Right atrium auricular region (tissue), 2 donors: ENCODE data around the gene FRMD4A. TPM values are rescaled to one million over a fixed set of nuclear protein-coding genes. Genes with fewer than 3 reads are reported as not detected.

ENCODE experiments used
- DNase-seq: peaks from one replicate; pipeline ENCODE4 v3.0.0-alpha.2; 2019; ENCODE audit warnings: low spot score
- H3K27ac ChIP-seq, 2 donors: fragments of 200-600 bp; sonication (generic); 1 replicate in 1 of 2; 2 replicates in 1 of 2; pipeline ENCODE4 v1.5.1; 2016 to 2019
- H3K27me3 ChIP-seq, 2 donors: fragments of 200-600 bp; sonication (generic); one replicate each; pipeline versions ENCODE4 v1.5.1 to v1.6.0; 2017 to 2019
- H3K36me3 ChIP-seq: fragments of 200-600 bp; sonication (generic); one replicate; pipeline ENCODE4 v1.5.1; 2016
- H3K4me1 ChIP-seq, 2 donors: fragments of 200-600 bp; sonication (generic); one replicate each; pipeline versions ENCODE4 v1.5.1 to v1.6.0; 2017 to 2019
- H3K4me3 ChIP-seq, 2 donors: fragments of 200-600 bp; sonication (generic); 1 replicate in 1 of 2; 2 replicates in 1 of 2; pipeline ENCODE4 v1.5.1; 2017 to 2019; ENCODE audit warnings: mild to moderate bottlenecking in 1 of 2, moderate library complexity in 1 of 2
- H3K9me3 ChIP-seq, 2 donors: fragments of 200-600 bp; sonication (generic); one replicate each; pipeline ENCODE4 v1.5.1; 2019
- total RNA-seq, 2 donors: library from RNA; depleted of rRNA; stranded (reverse); fragments of >200 nt; gene quantifications; one replicate each; pipeline ENCODE4 v1.1.0, GENCODE V29; 2016
- TF ChIP-seq, protein P1 (sequence below), 2 donors: fragments of 200-600 bp; sonication (generic); IDR thresholded peaks; one replicate each; pipeline ENCODE4 v1.5.1; 2019; ENCODE audit warnings: antibody characterized with exemption in 2 of 2

FRMD4A gene
- total RNA-seq, 2 donors from 2014 or later: 15.9 to 22.9 TPM

DNA sequence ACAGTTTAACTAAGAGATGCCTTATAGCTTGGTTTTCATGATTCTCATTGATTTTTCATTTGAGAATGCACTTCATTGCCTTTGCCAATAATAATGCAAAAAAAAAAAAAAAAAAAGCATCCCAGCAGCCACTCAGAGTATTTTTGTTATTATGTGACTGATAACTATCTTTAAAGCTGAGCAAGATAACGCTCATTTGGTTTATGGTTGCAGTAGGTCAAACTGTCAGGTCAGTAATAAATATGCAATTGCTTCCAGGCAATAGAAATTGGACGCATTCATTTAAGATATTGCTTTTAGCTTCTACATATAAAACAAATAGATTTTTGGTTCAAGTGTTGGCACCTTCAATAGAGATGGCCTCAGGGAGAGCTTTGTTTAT, 528.8 kb downstream of the FRMD4A start:
- Histone ChIP-seq H3K27ac (no peak overlapping the region), H3K36me3 (no peaks in the 10 kb centered on the region), H3K27me3 (no peaks in the 10 kb centered on the region), H3K9me3 (no peaks in the 10 kb centered on the region), H3K4me3 (no peak overlapping the region), H3K4me1 (peaks cover 0 to 19% of the 10 kb centered on the region in 2 donors)
- no peak for DNase-seq
- TF ChIP-seq, protein P1, sequence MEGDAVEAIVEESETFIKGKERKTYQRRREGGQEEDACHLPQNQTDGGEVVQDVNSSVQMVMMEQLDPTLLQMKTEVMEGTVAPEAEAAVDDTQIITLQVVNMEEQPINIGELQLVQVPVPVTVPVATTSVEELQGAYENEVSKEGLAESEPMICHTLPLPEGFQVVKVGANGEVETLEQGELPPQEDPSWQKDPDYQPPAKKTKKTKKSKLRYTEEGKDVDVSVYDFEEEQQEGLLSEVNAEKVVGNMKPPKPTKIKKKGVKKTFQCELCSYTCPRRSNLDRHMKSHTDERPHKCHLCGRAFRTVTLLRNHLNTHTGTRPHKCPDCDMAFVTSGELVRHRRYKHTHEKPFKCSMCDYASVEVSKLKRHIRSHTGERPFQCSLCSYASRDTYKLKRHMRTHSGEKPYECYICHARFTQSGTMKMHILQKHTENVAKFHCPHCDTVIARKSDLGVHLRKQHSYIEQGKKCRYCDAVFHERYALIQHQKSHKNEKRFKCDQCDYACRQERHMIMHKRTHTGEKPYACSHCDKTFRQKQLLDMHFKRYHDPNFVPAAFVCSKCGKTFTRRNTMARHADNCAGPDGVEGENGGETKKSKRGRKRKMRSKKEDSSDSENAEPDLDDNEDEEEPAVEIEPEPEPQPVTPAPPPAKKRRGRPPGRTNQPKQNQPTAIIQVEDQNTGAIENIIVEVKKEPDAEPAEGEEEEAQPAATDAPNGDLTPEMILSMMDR (IDR thresholded peaks at IDR 0.05): no peak

DNA sequence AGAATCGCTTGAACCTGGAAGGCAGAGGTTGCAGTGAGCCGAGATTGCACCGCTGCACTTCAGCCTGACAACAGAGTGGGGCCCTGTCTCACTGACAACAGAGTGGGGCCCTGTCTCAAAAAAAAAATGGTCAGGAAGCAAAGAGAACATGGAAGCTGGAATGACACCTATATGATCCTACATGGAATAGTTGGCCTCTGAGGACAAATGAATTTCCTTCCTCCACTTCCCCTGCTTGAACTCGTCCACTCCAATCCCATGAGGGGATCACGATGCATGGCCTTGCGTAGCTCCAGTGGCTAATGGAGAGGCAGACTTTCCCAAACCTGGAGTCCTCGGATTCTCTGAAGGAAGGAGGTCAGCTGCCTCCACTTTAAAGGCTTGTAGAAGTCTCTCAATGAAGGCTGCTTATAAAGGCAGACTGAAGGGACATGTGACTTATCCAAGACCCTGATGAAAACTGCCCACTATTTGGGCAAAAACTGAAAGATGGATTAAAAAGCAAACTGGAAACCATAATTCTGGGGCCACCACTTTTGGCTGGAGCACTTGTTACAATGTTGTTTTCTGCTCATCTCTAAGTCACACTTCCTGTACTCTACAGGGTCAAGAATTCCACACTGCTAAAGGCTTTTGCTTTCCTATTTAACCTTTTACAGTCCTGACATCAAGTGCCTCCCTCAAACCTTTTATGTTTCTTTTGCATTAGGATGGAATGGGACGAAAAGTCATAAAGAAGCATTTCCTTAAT, 529.4 kb downstream of the FRMD4A start:
- DNase-seq: no peak
- peaks cover 0 to 19% of the 10 kb centered on the region in 2 donors for H3K4me1 ChIP-seq
- TF ChIP-seq, protein P1 (IDR thresholded peaks at IDR 0.05): no peak

DNA sequence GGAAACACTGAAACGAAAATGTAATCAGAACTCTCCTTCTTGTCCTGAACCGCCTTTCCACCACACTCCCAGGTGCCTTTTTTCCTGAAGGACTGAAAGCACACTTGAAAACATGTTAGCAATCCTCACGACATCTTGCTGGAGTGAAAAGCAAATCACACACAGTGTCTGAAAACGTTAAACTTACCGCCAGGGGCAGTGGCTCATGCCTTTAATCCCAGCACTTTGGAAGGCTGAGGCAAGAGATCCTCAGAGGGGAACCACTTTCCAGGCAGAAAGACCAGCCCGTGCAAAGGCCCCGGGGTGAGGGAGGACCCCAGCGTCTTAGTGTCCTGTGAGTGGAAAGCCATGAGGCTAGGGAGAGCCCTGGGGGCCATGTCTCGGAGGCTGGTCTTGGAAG, 533.6 kb downstream of the FRMD4A start:
- no peaks in the 10 kb centered on the region for H3K27me3 ChIP-seq
- peaks cover 6% of the 10 kb centered on the region for H3K36me3 ChIP-seq
- no peak for DNase-seq
- H3K27ac ChIP-seq: no peak overlapping the region
- H3K9me3 ChIP-seq: no peaks in the 10 kb centered on the region
- H3K4me3 ChIP-seq: no peak overlapping the region
- TF ChIP-seq, protein P1 (IDR thresholded peaks at IDR 0.05): no peak
- H3K4me1 ChIP-seq: peaks cover 0 to 5% of the 10 kb centered on the region in 2 donors

More for the DNA sequence above, 529.4 kb downstream of the FRMD4A start:
- H3K27me3 ChIP-seq: no peaks in the 10 kb centered on the region
- H3K4me3 ChIP-seq: no peak overlapping the region
- H3K27ac ChIP-seq: no peak overlapping the region
- no peaks in the 10 kb centered on the region for H3K36me3 ChIP-seq
- no peaks in the 10 kb centered on the region for H3K9me3 ChIP-seq

DNA sequence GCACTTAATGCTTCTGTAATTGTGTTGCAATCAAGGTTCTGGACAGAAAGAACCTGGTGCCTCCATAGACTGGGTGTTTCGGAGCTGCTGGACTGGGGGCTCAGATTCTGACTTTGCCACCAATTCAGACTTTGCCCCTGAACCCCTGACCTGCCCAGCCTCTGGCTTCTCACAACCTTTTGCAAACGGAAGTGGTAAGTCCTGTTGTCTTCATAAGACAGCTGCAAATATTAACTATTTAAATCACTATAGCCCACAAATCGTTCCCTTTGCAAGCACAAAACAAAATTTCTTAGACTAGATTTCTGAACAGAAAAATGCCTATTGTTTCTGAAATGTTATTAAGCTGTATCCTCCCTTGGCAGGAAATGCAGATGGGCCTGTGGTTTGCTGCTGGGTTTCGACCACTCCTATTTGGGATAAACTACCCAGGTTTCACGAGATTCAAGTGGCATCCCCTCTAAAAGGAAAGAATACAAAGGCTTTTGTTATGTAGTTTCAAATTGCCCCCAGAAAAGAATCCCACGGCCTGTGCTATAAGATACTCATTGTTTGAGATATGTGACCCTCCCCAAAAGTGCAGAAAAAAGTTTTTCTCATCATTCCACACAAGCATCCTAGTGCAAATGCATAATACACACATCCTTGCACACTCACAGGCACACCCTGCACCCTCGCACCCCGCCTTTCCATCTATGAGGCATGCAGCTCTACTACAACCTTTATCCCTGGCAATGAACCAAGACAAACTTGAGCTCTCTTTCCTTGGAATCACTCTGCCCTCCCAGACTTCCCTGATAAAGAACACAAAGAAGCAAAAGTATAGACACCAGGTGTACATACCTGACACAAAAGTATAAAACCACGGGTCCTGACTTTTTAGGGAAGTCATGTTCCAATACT, 534.8 kb downstream of the FRMD4A start:
- no peak for DNase-seq
- Histone ChIP-seq H3K27ac (no peak overlapping the region), H3K9me3 (no peaks in the 10 kb centered on the region), H3K27me3 (no peaks in the 10 kb centered on the region), H3K4me3 (no peak overlapping the region), H3K4me1 (peaks cover 0 to 14% of the 10 kb centered on the region in 2 donors), H3K36me3 (peaks cover 6% of the 10 kb centered on the region)
- TF ChIP-seq, protein P1 (IDR thresholded peaks at IDR 0.05): no peak

DNA sequence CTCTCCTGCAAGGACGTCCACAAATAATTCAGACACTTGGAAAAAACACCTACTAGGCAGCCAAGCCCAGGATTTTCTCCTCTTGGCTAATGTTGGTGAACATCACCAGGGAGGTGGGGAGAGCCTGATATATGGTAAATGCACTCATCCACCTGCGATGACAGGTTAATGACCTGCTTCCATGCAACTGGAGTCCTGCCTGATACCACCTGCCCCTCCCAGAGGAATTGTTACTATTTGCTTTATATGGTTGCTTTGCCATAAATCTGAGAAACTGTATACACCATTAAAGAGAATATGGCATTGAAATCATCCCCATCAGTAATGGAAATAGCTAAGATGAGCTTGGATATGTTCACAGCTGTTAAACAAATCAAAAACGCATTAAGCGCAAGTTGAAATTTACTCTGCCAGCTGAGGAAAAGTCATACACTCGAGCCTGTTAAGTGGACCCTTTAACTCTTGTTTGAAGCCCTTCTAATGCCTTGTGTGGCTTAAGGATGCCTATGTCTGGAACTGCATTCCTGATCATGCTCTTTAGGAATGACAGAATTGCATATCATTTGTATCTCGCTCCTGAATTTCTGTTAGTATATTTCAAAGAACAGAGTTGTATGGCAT, 535.6 kb downstream of the FRMD4A start:
- H3K36me3 ChIP-seq: peaks cover 6% of the 10 kb centered on the region
- TF ChIP-seq, protein P1 (IDR thresholded peaks at IDR 0.05): no peak

More for the DNA sequence above, 535.6 kb downstream of the FRMD4A start:
- H3K4me1 ChIP-seq: peaks cover 0 to 20% of the 10 kb centered on the region in 2 donors
- H3K27ac ChIP-seq: no peak overlapping the region
- no peak overlapping the region for H3K4me3 ChIP-seq
- no peak for DNase-seq
- H3K9me3 ChIP-seq: no peaks in the 10 kb centered on the region
- no peaks in the 10 kb centered on the region for H3K27me3 ChIP-seq
